Lower leg skin (tissue), 3 donors: ENCODE data around the gene FZD2.

Experiments used
- POLR2A ChIP-seq, 2 donors: fragments of 450-650 bp; IDR thresholded peaks; one replicate each; pipeline ENCODE4 v1.6.1; 2016 to 2017; ENCODE audit warnings: antibody characterized with exemption in 2 of 2, mild to moderate bottlenecking in 1 of 2, moderate library complexity in 1 of 2
- TF ChIP-seq, protein P1 (sequence below), 3 donors: fragments of 450-650 bp; IDR thresholded peaks; one replicate each; pipeline ENCODE4 v1.5.1; 2016; ENCODE audit warnings: antibody characterized with exemption in 3 of 3, mild to moderate bottlenecking in 3 of 3, moderate library complexity in 2 of 3

- no peak for TF ChIP-seq POLR2A (IDR thresholded peaks at IDR 0.05)
- TF ChIP-seq, protein P1, sequence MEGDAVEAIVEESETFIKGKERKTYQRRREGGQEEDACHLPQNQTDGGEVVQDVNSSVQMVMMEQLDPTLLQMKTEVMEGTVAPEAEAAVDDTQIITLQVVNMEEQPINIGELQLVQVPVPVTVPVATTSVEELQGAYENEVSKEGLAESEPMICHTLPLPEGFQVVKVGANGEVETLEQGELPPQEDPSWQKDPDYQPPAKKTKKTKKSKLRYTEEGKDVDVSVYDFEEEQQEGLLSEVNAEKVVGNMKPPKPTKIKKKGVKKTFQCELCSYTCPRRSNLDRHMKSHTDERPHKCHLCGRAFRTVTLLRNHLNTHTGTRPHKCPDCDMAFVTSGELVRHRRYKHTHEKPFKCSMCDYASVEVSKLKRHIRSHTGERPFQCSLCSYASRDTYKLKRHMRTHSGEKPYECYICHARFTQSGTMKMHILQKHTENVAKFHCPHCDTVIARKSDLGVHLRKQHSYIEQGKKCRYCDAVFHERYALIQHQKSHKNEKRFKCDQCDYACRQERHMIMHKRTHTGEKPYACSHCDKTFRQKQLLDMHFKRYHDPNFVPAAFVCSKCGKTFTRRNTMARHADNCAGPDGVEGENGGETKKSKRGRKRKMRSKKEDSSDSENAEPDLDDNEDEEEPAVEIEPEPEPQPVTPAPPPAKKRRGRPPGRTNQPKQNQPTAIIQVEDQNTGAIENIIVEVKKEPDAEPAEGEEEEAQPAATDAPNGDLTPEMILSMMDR (IDR thresholded peaks at IDR 0.05): no peak
Measured at GRCh38 chr17:44522883-44523671, 34.2 kb upstream of the FZD2 start.
